Body of pancreas (tissue), 4 donors: ENCODE data around the gene LDLRAD1.

Experiments used
- POLR2A ChIP-seq, 3 donors: fragments of 450-650 bp; IDR thresholded peaks; one replicate each; pipeline ENCODE4 v1.6.1; 2016; ENCODE audit warnings: antibody characterized with exemption in 3 of 3, mild to moderate bottlenecking in 2 of 3
- TF ChIP-seq, protein P1 (sequence below), 7 experiments: fragments of 450-650 bp in 4 of 7; fragments of 200-600 bp in 3 of 7; sonication (generic) in 3 of 7; IDR thresholded peaks; one replicate each; pipeline ENCODE4 v1.5.1; 2016 to 2019; ENCODE audit warnings: antibody characterized with exemption in 7 of 7

DNA sequence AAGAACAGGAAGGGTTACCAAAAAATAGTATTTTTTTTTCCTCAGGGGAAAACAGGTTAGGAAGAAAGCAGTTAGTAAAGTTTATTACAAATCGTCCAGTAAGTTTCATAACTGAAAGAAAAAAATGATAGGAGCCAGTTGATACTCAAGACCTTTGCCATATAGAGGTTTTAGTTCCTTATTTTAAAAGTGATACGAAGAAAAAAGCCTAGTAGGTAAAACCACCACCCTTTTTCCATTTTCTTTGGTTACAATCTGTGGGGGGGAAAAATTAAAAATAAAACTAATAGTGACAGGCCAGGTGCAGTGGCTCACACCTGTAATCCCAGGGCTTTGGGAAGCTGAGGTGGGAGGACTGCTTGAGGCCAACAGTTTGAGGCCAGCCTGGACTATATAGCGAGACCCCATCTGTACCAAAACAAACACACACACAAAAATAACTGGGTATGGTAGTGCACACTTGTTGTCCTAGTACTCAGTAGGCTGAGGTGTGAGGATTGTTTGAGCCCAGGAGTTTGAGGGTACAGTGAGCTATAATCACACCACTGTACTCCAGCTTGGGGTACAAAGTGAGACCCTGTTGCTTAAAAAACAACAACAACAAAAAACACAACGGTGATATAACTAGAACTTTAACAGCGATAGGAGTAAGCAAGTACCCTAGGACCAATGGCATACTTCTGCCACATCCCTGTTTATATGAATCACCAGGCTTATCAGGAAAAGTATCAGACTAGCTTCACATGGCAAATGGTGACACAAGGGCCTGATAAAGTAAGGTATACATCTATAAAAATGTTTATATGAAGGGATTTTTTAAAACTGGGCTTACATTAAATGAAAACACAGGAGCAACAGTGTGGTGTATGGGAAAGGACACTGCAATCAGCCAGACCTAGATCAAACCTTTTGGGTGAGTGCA is 29.7 kb upstream of the LDLRAD1 start:
- TF ChIP-seq, protein P1, sequence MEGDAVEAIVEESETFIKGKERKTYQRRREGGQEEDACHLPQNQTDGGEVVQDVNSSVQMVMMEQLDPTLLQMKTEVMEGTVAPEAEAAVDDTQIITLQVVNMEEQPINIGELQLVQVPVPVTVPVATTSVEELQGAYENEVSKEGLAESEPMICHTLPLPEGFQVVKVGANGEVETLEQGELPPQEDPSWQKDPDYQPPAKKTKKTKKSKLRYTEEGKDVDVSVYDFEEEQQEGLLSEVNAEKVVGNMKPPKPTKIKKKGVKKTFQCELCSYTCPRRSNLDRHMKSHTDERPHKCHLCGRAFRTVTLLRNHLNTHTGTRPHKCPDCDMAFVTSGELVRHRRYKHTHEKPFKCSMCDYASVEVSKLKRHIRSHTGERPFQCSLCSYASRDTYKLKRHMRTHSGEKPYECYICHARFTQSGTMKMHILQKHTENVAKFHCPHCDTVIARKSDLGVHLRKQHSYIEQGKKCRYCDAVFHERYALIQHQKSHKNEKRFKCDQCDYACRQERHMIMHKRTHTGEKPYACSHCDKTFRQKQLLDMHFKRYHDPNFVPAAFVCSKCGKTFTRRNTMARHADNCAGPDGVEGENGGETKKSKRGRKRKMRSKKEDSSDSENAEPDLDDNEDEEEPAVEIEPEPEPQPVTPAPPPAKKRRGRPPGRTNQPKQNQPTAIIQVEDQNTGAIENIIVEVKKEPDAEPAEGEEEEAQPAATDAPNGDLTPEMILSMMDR (IDR thresholded peaks at IDR 0.05), result no peak
- TF ChIP-seq POLR2A (IDR thresholded peaks at IDR 0.05), result no peak
